Chondrocyte (in vitro differentiated cells): ENCODE data around the gene FOSL1. TPM values are rescaled to one million over a fixed set of nuclear protein-coding genes. Genes with fewer than 3 reads are reported as not detected.
A peak's percentile ranks its signal among the peaks of the same experiment; 100 is the strongest.

Experiments
- DNase-seq: peaks from one replicate; pipeline ENCODE4 v3.0.0; 2021; ENCODE audit warnings: mixed read lengths, low spot score
- H3K27ac Mint-ChIP-seq: one replicate; pipeline ENCODE4 v1.8.0; 2021; ENCODE audit warnings: mild to moderate bottlenecking, moderate library complexity, mixed read lengths; ENCODE audit not compliant: unreplicated experiment
- H3K27me3 Mint-ChIP-seq: 2 replicates; pipeline ENCODE4 v1.8.0; 2021; ENCODE audit warnings: low read depth, mixed read lengths
- H3K36me3 Mint-ChIP-seq: 2 replicates; pipeline ENCODE4 v1.8.0; 2021; ENCODE audit warnings: low read depth, mixed read lengths
- H3K4me1 Mint-ChIP-seq: 2 replicates; pipeline ENCODE4 v1.8.0; 2021; ENCODE audit warnings: low read depth, mild to moderate bottlenecking, mixed read lengths
- H3K4me3 Mint-ChIP-seq: one replicate; pipeline ENCODE4 v1.8.0; 2021; ENCODE audit warnings: mild to moderate bottlenecking, moderate library complexity, mixed read lengths; ENCODE audit not compliant: unreplicated experiment
- H3K9me3 Mint-ChIP-seq: 2 replicates; pipeline ENCODE4 v1.8.0; 2021; ENCODE audit warnings: low read depth, mixed read lengths
- total RNA-seq: library from RNA; stranded (reverse); gene quantifications from 3 replicates; pipeline ENCODE4 v1.2.1, GENCODE V29; 2021
- TF ChIP-seq, protein P1 (sequence below): fragments of 200-600 bp; sonication (generic); IDR thresholded peaks from 2 replicates; pipeline ENCODE4 v1.5.0; 2021; ENCODE audit warnings: antibody characterized with exemption, mild to moderate bottlenecking, moderate library complexity

Gene FOSL1
- total RNA-seq, 1 donor from 2014 or later: 7.5 TPM

DNA sequence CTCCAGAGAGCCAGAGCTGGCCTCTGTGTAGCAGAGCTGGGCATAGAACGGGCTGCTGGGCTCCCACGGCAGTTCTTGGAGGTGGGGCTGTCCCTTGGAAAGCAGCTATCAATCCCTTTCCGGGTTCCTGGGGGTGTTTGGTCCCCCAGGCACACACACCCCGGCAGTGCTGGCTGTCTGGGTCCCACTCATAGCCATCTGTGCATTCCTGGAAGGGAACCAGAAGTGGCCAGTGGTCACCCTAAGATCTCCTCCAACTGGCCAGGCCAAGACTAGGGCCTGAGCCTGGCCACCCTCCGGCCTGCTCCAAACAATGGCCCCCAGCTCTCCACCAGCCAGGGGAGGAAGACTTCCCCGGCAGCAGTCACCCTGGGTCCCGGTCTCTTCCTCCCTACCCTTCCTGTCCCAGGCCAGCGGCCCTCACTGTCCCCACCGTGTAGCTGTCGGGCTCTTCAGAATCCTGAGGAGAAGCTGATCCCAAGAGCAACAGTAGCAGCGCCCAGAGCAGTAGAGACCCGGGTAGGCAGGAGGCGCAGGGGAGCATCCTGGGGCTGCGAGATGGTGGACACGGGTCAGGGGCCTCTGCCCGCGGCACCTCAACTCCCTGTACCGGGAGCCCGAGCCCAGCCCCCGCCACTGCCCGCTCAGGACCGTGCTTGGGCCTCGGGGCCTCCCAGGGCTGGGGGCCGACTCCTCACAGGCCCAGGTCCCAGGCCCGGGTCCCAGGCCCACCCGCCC lies 28.2 kb downstream of the FOSL1 start:
- peak; percentile 91 for DNase-seq
- Mint-ChIP-seq H3K36me3 (peaks cover 11% of the 10 kb centered on the region), H3K27ac (peak overlapping the region; percentile 89), H3K9me3 (no peaks in the 10 kb centered on the region), H3K4me3 (peak overlapping the region; percentile 86), H3K4me1 (peaks cover 37% of the 10 kb centered on the region), H3K27me3 (no peaks in the 10 kb centered on the region)
- TF ChIP-seq, protein P1, sequence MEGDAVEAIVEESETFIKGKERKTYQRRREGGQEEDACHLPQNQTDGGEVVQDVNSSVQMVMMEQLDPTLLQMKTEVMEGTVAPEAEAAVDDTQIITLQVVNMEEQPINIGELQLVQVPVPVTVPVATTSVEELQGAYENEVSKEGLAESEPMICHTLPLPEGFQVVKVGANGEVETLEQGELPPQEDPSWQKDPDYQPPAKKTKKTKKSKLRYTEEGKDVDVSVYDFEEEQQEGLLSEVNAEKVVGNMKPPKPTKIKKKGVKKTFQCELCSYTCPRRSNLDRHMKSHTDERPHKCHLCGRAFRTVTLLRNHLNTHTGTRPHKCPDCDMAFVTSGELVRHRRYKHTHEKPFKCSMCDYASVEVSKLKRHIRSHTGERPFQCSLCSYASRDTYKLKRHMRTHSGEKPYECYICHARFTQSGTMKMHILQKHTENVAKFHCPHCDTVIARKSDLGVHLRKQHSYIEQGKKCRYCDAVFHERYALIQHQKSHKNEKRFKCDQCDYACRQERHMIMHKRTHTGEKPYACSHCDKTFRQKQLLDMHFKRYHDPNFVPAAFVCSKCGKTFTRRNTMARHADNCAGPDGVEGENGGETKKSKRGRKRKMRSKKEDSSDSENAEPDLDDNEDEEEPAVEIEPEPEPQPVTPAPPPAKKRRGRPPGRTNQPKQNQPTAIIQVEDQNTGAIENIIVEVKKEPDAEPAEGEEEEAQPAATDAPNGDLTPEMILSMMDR: peak; percentile 52

DNA sequence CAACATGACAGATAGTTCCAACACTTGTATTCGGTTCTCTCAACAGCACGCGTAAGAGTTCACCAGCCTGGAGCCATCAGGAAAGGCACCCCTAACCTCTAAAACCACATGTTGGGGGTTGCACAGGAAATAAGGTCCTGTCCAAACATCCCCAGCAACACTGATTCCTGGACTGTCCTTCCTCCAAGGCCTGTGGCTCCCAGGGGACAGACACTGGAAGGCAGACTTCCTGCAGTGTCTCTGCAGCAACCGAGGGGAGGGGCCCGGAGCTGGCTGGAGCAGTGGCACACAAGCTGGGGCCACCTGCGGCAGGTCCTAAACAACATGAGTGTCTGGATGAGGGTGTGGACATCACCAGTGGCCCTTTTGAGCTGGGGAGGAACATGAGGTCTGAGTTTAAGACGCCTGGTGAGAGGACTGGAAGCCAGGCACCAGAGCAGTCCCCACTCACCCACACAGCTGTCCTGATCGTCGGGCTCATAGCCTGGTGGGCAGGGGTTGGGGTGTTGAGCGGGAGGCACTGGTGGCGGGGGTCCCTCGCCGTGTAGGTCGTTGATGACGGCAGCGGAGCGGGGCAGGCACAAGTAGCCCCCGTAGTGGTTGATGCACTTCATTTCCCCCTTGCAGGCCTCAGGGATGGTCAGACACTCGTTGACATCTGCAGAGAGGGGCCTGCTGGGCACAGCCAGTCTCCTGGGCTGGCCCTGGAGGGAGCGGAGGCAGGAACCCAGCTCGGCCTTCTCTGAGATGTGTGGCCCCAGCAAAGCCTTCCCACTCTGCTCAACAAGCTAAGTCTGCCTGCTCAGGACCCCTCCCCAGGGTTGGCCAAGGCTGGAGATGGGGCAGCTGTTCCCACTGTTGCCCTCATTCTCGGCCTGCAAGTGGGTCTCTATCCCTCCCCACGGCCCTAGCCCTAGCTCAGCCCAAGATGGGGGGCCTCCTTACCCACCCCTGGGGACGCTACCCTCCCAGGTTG lies 29.2 kb downstream of the FOSL1 start:
- peak; percentile 87 for DNase-seq
- Mint-ChIP-seq H3K4me3 (peak overlapping the region; percentile 86), H3K27me3 (no peaks in the 10 kb centered on the region), H3K9me3 (no peaks in the 10 kb centered on the region), H3K27ac (peak overlapping the region; percentile 89), H3K36me3 (peaks cover 11% of the 10 kb centered on the region), H3K4me1 (peaks cover 37% of the 10 kb centered on the region)
- TF ChIP-seq, protein P1: no peak

DNA sequence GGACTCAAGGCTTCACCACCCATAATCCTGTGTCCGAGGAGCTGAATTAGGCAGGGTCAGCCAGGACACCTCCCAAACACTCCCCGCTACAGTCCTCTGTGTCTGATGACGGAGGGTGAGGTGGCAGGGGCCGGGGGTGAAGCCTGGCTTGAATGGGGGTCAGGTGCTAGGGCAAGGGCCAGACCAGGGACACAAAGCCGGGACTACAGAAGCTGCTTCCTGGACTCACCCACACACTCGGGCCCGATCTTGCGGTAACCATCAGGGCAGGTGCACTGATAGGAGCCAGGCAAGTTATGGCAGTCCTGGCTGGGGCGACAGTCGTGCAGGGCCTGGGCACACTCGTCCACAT lies 29.9 kb downstream of the FOSL1 start:
- peaks cover 37% of the 10 kb centered on the region for H3K4me1 Mint-ChIP-seq
- H3K4me3 Mint-ChIP-seq: peak overlapping the region; percentile 86
- H3K27ac Mint-ChIP-seq: peak overlapping the region; percentile 89
- H3K27me3 Mint-ChIP-seq: no peaks in the 10 kb centered on the region
- peak; percentile 90 for DNase-seq
- TF ChIP-seq, protein P1: no peak
- peaks cover 12% of the 10 kb centered on the region for H3K36me3 Mint-ChIP-seq
- no peaks in the 10 kb centered on the region for H3K9me3 Mint-ChIP-seq

DNA sequence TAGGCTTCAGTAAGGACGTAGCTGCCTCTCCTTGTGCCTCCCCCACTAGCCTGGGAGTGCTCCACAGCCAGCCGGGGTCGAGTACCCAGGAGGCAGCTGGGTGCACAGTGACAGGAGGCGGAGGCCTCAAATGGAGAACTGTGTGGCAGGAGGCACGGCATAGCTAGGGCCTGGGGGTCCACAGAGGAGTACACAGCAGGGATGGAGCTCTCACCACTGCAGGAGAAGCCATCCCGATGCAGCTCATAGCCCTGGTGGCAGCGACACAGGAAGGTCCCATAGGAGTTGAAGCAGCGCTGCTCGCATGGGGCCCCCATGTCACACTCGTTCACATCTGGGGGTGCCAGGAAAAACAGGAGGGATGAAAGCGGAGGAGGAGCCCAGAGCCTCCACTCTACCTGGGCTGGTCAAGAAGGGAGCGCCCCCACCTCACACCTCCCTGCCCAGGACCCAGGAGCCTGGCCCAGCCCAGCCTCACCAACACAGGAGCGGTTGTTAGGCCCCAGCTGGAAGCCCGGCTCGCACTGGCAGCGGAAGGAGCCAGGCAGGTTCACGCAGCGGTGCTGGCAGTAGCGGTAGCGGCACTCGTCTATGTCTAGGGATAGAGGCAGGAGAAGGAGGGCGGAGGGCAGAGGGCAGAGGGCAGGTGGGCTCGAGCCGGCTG lies 30.4 kb downstream of the FOSL1 start:
- Mint-ChIP-seq H3K4me3 (no peak overlapping the region), H3K27ac (peak overlapping the region; percentile 89), H3K27me3 (no peaks in the 10 kb centered on the region), H3K36me3 (peaks cover 16% of the 10 kb centered on the region), H3K9me3 (no peaks in the 10 kb centered on the region), H3K4me1 (peaks cover 40% of the 10 kb centered on the region)
- DNase-seq: peak; percentile 89
- TF ChIP-seq, protein P1: no peak

DNA sequence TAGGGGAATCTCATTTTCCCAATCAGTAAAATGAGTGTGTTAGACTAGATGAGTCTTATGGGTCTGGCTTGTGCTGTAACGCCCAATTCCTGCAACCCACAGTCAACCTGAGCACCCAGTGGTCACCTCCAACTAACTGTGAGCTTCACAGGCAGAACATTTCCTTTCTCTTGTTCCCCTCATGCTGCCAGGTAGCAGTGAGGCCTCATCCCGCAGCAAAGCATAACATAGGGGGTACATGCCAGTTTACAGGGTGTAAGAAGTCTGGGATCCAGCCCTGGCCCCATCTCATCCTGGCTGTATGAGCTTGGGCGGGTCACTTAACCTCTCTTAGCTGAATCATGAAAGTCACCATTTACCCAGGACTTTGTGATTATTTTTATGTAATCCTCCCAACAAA lies 31.3 kb downstream of the FOSL1 start:
- no peak overlapping the region for H3K4me3 Mint-ChIP-seq
- H3K9me3 Mint-ChIP-seq: no peaks in the 10 kb centered on the region
- TF ChIP-seq, protein P1: no peak
- H3K27ac Mint-ChIP-seq: peak overlapping the region; percentile 17
- peaks cover 18% of the 10 kb centered on the region for H3K36me3 Mint-ChIP-seq
- H3K27me3 Mint-ChIP-seq: no peaks in the 10 kb centered on the region
- DNase-seq: peak; percentile 29
- H3K4me1 Mint-ChIP-seq: peaks cover 44% of the 10 kb centered on the region
